GM23338 (cell line): ENCODE data around the gene PPP6R3. TPM values are rescaled to one million over a fixed set of nuclear protein-coding genes. Genes with fewer than 3 reads are reported as not detected.

Experiments used
- ATAC-seq: fragments of 200-7000 bp; cut with Tn5 transposase; 3 replicates; pipeline ENCODE4 v1.9.1; 2020
- DNase-seq: peaks from one replicate; pipeline ENCODE4 v3.0.0-alpha.2; 2015; ENCODE audit warnings: low spot score
- H2AFZ ChIP-seq: fragments of 200-600 bp; sonication (generic); 2 replicates; pipeline ENCODE4 v1.8.0; 2016; ENCODE audit warnings: antibody characterized with exemption, mild to moderate bottlenecking, moderate library complexity
- H3F3A ChIP-seq: fragments of 200-600 bp; sonication (generic); replicated peaks from 2 replicates; pipeline ENCODE4 v1.8.0; 2017; ENCODE audit warnings: antibody characterized with exemption, mixed run types, low read depth
- H3K27ac ChIP-seq: fragments of 200-600 bp; sonication (generic); 2 replicates; pipeline ENCODE4 v1.6.1; 2016; ENCODE audit warnings: low read depth
- H3K27me3 ChIP-seq: fragments of 200-600 bp; sonication (generic); 2 replicates; pipeline ENCODE4 v1.8.0; 2016; ENCODE audit warnings: mild to moderate bottlenecking, mixed run types, moderate library complexity; ENCODE audit not compliant: insufficient read depth
- H3K36me3 ChIP-seq: fragments of 200-600 bp; sonication (generic); 2 replicates; pipeline ENCODE4 v1.8.0; 2016; ENCODE audit warnings: mild to moderate bottlenecking; ENCODE audit not compliant: insufficient read depth
- H3K4me1 ChIP-seq: fragments of 200-600 bp; sonication (generic); 2 replicates; pipeline ENCODE4 v1.8.0; 2016; ENCODE audit warnings: mild to moderate bottlenecking, moderate library complexity; ENCODE audit not compliant: insufficient read depth
- H3K4me2 ChIP-seq: fragments of 200-600 bp; sonication (generic); 2 replicates; pipeline ENCODE4 v1.7.1; 2017; ENCODE audit warnings: mixed run types
- H3K4me3 ChIP-seq: fragments of 200-600 bp; sonication (generic); 2 replicates; pipeline ENCODE4 v1.6.1; 2016; ENCODE audit warnings: mixed run types
- H3K79me2 ChIP-seq: fragments of 200-600 bp; sonication (generic); replicated peaks from 2 replicates; pipeline ENCODE4 v1.8.0; 2017; ENCODE audit warnings: mild to moderate bottlenecking; ENCODE audit not compliant: insufficient read depth
- H3K9me2 ChIP-seq: fragments of 200-600 bp; sonication (generic); 2 replicates; pipeline ENCODE4 v1.8.0; 2017; ENCODE audit not compliant: insufficient read depth
- H4K20me1 ChIP-seq: fragments of 200-600 bp; sonication (generic); replicated peaks from 2 replicates; pipeline ENCODE4 v1.8.0; 2017; ENCODE audit warnings: mild to moderate bottlenecking; ENCODE audit not compliant: insufficient read depth
- H3K27ac Mint-ChIP-seq: 2 replicates; pipeline ENCODE4 v1.8.0; 2020; ENCODE audit warnings: inconsistent platforms, mild to moderate bottlenecking, moderate library complexity, mixed read lengths
- H3K27me3 Mint-ChIP-seq: 3 replicates; pipeline ENCODE4 v1.8.0; 2022; ENCODE audit warnings: low read depth, mild to moderate bottlenecking, moderate library complexity, mixed read lengths, inconsistent platforms; ENCODE audit not compliant: insufficient read depth, poor library complexity
- H3K36me3 Mint-ChIP-seq: 3 replicates; pipeline ENCODE4 v1.8.0; 2021; ENCODE audit warnings: low read depth, mild to moderate bottlenecking, inconsistent platforms, moderate library complexity, mixed read lengths
- H3K4me1 Mint-ChIP-seq: 3 replicates; pipeline ENCODE4 v1.8.0; 2020; ENCODE audit warnings: mild to moderate bottlenecking, inconsistent platforms, mixed read lengths
- H3K4me3 Mint-ChIP-seq: 3 replicates; pipeline ENCODE4 v1.8.0; 2021; ENCODE audit warnings: moderate library complexity, mild to moderate bottlenecking, inconsistent platforms, mixed read lengths
- H3K9me3 Mint-ChIP-seq: 3 replicates; pipeline ENCODE4 v1.8.0; 2020; ENCODE audit warnings: moderate library complexity, mild to moderate bottlenecking, inconsistent platforms, mixed read lengths
- EZH2 ChIP-seq: fragments of 200-600 bp; sonication (generic); IDR thresholded peaks from one replicate; pipeline ENCODE4 v1.8.0; 2017; ENCODE audit warnings: antibody characterized with exemption, mild to moderate bottlenecking, low read depth; ENCODE audit not compliant: unreplicated experiment
- JUNB ChIP-seq: IDR thresholded peaks from one replicate; pipeline ENCODE4 v1.6.1; 2016; ENCODE audit warnings: antibody characterized with exemption; ENCODE audit not compliant: unreplicated experiment
- ZNF114 ChIP-seq: fragments of 250-450 bp; sonication (Bioruptor Pico); IDR thresholded peaks from 2 replicates; pipeline ENCODE4 v1.5.0; 2020; ENCODE audit warnings: mild to moderate bottlenecking, moderate library complexity
- ZNF331 ChIP-seq: fragments of 250-450 bp; sonication (Bioruptor Pico); IDR thresholded peaks from 2 replicates; pipeline ENCODE4 v1.5.0; 2020; ENCODE audit warnings: low read depth, mild to moderate bottlenecking, moderate library complexity
- polyA plus RNA-seq: library from polyadenylated mRNA; unstranded; fragments of >200 nt; fragmentation: Nextera tagmentation; extraction: Ambion mirVana; gene quantifications from 2 replicates; pipeline ENCODE4 v1.2.1, GENCODE V29; 2016
- total RNA-seq: library from RNA; depleted of rRNA; stranded (reverse); fragments of >200 nt; shearing (Covaris generic); gene quantifications from 2 replicates; pipeline ENCODE4 v1.2.3, GENCODE V29; 2014
- TF ChIP-seq, protein P1 (sequence below): fragments of 250-450 bp; sonication (Bioruptor Pico); IDR thresholded peaks from 2 replicates; pipeline ENCODE4 v1.5.0; 2020; ENCODE audit warnings: mild to moderate bottlenecking, moderate library complexity
- TF ChIP-seq, protein P2 (sequence below), 2 experiments: fragments of 200-600 bp in 1 of 2; sonication (generic) in 1 of 2; conservative IDR thresholded peaks; 2 replicates each; pipeline versions ENCODE4 v1.5.1 to v1.6.1; 2016 to 2017; ENCODE audit warnings: antibody characterized with exemption in 2 of 2, low read depth in 2 of 2, mild to moderate bottlenecking in 2 of 2, moderate library complexity in 1 of 2

Gene PPP6R3
- total and polyA plus RNA-seq, 2 experiments from 2014 or later, result 170 to 268 TPM

DNA sequence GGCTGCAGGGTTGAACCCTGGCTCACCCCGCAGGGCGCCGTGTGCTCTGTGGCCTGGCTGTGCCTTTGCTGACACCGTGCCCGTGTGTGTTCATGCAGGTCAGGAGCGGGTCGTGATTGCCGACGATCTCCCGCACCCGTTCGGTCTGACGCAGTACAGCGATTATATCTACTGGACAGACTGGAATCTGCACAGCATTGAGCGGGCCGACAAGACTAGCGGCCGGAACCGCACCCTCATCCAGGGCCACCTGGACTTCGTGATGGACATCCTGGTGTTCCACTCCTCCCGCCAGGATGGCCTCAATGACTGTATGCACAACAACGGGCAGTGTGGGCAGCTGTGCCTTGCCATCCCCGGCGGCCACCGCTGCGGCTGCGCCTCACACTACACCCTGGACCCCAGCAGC, 47.0 kb upstream of the PPP6R3 start:
- peaks cover 2% of the 10 kb centered on the region for H3K27me3 Mint-ChIP-seq
- no peak overlapping the region for H3K27ac Mint-ChIP-seq
- ATAC-seq, result no peak
- no peak overlapping the region for H2AFZ ChIP-seq
- H3K4me3 ChIP-seq, result no peak overlapping the region
- H3K79me2 ChIP-seq, result no peaks in the 10 kb centered on the region
- H3K27me3 ChIP-seq, result no peaks in the 10 kb centered on the region
- H3K27ac ChIP-seq, result no peak overlapping the region
- H3F3A ChIP-seq, result 0 out of 2 replicates have a peak, but pooled peaks cover under 1% of the 10 kb centered on the region
- no peak overlapping the region for H3K4me3 Mint-ChIP-seq
- DNase-seq, result no peak
- H3K9me3 Mint-ChIP-seq, result no peaks in the 10 kb centered on the region
- H3K9me2 ChIP-seq, result no peaks in the 10 kb centered on the region
- no peak for TF ChIP-seq ZNF331 (CRISPR knock-in tag)
- no peak for TF ChIP-seq JUNB
- TF ChIP-seq, protein P1, sequence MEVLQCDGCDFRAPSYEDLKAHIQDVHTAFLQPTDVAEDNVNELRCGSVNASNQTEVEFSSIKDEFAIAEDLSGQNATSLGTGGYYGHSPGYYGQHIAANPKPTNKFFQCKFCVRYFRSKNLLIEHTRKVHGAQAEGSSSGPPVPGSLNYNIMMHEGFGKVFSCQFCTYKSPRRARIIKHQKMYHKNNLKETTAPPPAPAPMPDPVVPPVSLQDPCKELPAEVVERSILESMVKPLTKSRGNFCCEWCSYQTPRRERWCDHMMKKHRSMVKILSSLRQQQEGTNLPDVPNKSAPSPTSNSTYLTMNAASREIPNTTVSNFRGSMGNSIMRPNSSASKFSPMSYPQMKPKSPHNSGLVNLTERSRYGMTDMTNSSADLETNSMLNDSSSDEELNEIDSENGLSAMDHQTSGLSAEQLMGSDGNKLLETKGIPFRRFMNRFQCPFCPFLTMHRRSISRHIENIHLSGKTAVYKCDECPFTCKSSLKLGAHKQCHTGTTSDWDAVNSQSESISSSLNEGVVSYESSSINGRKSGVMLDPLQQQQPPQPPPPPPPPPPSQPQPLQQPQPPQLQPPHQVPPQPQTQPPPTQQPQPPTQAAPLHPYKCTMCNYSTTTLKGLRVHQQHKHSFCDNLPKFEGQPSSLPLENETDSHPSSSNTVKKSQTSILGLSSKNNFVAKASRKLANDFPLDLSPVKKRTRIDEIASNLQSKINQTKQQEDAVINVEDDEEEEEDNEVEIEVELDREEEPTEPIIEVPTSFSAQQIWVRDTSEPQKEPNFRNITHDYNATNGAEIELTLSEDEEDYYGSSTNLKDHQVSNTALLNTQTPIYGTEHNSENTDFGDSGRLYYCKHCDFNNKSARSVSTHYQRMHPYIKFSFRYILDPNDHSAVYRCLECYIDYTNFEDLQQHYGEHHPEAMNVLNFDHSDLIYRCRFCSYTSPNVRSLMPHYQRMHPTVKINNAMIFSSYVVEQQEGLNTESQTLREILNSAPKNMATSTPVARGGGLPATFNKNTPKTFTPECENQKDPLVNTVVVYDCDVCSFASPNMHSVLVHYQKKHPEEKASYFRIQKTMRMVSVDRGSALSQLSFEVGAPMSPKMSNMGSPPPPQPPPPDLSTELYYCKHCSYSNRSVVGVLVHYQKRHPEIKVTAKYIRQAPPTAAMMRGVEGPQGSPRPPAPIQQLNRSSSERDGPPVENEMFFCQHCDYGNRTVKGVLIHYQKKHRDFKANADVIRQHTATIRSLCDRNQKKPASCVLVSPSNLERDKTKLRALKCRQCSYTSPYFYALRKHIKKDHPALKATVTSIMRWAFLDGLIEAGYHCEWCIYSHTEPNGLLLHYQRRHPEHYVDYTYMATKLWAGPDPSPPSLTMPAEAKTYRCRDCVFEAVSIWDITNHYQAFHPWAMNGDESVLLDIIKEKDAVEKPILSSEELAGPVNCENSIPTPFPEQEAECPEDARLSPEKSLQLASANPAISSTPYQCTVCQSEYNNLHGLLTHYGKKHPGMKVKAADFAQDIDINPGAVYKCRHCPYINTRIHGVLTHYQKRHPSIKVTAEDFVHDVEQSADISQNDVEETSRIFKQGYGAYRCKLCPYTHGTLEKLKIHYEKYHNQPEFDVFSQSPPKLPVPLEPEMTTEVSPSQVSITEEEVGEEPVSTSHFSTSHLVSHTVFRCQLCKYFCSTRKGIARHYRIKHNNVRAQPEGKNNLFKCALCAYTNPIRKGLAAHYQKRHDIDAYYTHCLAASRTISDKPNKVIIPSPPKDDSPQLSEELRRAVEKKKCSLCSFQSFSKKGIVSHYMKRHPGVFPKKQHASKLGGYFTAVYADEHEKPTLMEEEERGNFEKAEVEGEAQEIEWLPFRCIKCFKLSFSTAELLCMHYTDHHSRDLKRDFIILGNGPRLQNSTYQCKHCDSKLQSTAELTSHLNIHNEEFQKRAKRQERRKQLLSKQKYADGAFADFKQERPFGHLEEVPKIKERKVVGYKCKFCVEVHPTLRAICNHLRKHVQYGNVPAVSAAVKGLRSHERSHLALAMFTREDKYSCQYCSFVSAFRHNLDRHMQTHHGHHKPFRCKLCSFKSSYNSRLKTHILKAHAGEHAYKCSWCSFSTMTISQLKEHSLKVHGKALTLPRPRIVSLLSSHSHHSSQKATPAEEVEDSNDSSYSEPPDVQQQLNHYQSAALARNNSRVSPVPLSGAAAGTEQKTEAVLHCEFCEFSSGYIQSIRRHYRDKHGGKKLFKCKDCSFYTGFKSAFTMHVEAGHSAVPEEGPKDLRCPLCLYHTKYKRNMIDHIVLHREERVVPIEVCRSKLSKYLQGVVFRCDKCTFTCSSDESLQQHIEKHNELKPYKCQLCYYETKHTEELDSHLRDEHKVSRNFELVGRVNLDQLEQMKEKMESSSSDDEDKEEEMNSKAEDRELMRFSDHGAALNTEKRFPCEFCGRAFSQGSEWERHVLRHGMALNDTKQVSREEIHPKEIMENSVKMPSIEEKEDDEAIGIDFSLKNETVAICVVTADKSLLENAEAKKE (CRISPR knock-in tag), result no peak
- no peak for TF ChIP-seq EZH2
- TF ChIP-seq, protein P2, sequence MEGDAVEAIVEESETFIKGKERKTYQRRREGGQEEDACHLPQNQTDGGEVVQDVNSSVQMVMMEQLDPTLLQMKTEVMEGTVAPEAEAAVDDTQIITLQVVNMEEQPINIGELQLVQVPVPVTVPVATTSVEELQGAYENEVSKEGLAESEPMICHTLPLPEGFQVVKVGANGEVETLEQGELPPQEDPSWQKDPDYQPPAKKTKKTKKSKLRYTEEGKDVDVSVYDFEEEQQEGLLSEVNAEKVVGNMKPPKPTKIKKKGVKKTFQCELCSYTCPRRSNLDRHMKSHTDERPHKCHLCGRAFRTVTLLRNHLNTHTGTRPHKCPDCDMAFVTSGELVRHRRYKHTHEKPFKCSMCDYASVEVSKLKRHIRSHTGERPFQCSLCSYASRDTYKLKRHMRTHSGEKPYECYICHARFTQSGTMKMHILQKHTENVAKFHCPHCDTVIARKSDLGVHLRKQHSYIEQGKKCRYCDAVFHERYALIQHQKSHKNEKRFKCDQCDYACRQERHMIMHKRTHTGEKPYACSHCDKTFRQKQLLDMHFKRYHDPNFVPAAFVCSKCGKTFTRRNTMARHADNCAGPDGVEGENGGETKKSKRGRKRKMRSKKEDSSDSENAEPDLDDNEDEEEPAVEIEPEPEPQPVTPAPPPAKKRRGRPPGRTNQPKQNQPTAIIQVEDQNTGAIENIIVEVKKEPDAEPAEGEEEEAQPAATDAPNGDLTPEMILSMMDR (conservative IDR thresholded peaks at IDR 0.05; ENCODE audit: low read depth in 2 of 2), result no peak
- TF ChIP-seq ZNF114 (CRISPR knock-in tag), result no peak
- no peaks in the 10 kb centered on the region for H3K4me1 ChIP-seq
- no peaks in the 10 kb centered on the region for H4K20me1 ChIP-seq
- H3K36me3 Mint-ChIP-seq, result peaks cover 46% of the 10 kb centered on the region
- H3K36me3 ChIP-seq, result peaks cover 2% of the 10 kb centered on the region
- no peaks in the 10 kb centered on the region for H3K4me1 Mint-ChIP-seq
- no peak overlapping the region for H3K4me2 ChIP-seq
